Fibroblast of skin of abdomen (primary cell): ENCODE data around the gene CRYGA. TPM values are rescaled to one million over a fixed set of nuclear protein-coding genes. Genes with fewer than 3 reads are reported as not detected.

Experiments used
- DNase-seq: peaks from one replicate; pipeline ENCODE4 v3.0.0-alpha.2; 2013
- polyA plus RNA-seq, 2 experiments: library from polyadenylated mRNA; unstranded; fragments of 120-200 nt; gene quantifications; one replicate each; pipeline ENCODE4 v1.2.1, GENCODE V29; 2013; ENCODE audit not compliant: insufficient read length in 2 of 2

The CRYGA gene, protein sequence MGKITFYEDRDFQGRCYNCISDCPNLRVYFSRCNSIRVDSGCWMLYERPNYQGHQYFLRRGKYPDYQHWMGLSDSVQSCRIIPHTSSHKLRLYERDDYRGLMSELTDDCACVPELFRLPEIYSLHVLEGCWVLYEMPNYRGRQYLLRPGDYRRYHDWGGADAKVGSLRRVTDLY
- not detected for polyA plus RNA-seq (2013, experiment 1 of 2; ENCODE audit: insufficient read length)
- not detected for polyA plus RNA-seq (2013, experiment 2 of 2; ENCODE audit: insufficient read length)

DNA sequence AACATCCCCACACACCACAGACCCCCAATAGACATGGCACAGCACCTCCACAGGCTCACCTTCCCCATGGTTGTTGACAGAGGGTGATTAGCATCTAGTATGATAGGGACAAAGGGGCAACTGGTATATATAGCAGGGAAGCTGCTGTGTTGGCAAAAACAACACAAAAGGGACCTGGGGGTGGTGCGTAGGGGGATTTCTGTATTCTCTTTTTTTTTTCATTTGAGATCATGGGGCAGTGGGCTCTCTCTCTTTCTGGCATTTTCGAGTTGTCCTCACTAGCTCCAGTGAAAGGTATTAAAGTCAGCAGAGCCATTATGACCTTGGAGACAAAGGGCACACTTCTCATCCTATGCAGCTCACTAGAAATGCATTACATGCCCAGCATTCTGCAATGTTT lies at the start of gene CRYGA:
Gene CRYGA, minus strand, starts transcription at position 101 of the 400 bp plus-strand sequence. Its CDS starts 33 bp downstream, at position 68.
- DNase-seq, result no peak

DNA sequence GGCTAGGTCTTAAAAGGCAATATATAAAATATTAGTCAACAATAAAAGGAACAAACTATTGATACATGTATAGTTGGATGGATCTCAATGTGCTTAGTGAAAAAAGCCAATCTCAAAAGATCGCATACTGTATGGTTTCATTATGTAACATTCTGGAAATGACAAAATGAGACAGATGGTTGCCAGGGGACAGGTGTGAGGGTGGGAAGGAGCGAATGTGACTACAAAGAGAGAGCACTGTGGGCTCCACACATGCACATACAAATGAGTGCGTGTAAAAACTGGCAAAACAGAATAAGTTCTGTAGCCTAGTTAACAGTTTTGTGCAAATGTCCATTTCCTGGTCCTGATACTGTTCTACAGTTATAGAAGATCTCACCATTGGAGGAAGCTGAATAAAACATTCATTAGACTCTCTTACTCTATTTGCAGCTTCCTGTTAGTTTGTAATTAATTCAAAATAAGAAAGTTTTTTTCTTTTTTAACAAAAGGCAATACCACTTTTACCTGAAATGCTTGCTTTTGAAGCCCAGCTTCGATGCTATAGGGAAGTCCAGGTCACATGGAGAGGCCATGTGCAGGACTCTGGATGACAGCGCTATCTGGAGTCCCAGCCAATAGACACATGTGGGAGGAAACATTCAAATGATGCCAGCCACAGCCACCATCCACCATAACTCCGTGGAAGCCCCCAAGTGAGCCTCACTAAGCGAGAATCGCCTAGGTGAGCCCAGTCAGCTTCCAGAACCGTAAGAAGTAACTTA lies 47.5 kb upstream of the CRYGA start:
- no peak for DNase-seq

DNA sequence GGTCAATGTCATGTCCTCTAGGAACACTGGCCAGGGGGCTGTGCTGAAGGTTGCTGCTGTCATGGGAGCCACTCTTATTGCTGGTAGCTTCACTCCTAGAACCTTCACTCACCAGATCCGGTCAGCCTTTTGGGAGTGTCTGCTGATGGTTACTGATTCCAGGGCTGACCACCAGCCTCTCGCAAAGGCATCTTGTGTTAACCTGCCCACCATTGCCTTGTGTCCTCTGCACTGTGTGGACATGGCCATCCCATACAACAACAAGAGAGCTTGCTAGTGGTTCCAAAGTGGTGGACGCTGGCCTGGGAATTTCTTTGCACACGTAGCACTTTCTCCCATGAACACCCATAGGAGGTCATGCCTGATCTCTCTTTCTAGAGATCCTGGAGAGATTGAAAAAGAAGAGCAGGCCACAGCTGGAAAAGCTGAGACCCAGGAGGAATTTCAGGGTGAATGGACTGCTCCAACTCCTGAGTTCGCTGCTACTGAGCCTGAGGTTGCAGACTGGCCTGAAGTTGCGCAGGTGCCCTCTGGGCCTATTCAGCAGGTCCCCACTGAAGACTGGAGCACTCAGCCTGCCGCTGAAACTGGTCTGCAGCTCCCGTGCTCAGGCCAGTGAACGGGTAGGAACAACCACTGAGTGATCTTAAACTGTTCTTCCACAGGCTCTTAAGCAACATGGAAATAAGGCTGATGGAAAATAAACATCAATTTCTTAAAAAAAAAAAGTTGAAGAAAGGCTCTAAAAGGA lies 45.1 kb upstream of the CRYGA start:
- DNase-seq, result no peak

DNA sequence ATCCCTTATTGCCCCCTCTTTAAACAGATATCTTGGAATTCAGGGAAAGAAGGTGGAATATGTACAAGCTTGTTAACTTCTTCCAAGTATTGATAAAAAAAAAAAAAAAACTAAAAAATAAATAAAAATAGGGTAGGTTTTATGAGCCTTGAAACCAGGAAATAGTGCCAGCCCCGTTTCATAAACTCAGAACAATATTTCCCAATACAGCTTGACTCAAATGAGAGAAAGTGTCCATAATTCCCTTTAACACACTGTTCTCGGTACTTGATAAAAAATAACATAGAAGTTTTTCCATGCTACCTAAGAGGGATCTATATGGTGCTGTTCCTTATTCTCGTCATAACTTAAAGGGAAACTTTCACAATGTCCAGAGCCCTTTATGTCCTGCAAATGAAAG lies 44.4 kb upstream of the CRYGA start:
- DNase-seq, result no peak

DNA sequence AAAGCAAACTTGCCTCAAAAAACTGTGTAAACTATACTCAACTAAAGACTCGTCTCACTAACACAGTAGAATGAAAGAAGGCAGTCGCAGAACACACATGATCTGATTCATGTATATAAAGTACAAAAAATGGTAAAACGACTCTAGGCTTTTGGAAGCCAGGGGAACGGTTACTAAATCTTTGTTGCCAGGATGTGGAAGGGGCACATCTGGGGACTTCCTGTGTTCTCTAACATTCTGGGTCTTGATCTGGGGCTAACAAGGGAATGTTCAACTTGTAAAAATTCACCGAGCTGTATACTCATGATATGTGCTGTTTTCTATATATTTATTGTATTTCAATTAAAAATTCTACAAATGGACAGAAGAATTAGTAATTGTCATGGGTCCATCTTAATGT lies 40.8 kb upstream of the CRYGA start:
- DNase-seq, result no peak

DNA sequence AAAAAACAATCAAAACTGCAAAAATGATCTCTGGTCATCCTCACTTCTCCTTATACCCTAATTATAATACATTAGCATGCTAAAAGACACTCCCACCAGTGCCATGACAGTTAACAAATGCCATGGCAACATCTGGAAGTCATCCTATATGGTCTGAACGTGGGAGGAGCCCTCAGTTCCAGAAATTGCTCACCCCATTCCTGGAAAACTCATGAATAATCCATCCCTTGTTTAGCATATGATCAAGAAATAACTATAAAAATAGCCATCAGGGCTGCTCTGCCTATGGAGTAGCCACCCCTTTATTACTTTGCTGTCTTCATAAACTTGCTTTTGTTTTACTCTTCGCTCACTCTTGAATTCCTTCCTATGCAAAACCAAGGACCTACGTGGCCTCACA lies 32.1 kb upstream of the CRYGA start:
- peak; percentile 8 for DNase-seq

DNA sequence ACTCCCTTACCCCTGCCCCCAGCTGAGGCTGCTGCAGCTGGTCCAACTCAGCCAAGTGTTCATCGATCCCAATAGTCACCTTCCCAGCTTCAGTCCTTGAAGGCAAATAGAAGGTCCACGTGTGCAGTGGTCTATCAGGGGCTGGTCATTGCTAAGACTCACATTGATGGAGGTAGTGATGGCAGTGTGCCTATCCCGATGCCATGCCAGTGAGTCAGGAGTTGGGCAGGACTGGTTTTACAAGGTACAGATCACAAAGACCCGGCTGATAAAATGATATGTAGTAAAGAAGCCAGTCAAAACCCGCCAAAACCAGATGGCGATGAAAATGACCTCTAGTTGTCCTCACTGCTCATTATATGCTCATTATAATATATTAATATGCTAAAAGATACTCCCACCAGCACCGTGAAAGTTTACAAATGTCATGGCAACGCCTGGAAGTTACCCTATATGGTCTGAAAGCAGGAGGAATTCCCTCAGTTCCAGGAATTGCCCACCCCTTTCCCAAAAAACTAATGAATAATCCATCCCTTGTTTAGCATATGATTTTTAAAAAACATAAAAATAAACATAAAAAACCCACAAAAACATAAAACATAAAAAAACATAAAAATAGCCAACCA lies 29.3 kb upstream of the CRYGA start:
- no peak for DNase-seq

DNA sequence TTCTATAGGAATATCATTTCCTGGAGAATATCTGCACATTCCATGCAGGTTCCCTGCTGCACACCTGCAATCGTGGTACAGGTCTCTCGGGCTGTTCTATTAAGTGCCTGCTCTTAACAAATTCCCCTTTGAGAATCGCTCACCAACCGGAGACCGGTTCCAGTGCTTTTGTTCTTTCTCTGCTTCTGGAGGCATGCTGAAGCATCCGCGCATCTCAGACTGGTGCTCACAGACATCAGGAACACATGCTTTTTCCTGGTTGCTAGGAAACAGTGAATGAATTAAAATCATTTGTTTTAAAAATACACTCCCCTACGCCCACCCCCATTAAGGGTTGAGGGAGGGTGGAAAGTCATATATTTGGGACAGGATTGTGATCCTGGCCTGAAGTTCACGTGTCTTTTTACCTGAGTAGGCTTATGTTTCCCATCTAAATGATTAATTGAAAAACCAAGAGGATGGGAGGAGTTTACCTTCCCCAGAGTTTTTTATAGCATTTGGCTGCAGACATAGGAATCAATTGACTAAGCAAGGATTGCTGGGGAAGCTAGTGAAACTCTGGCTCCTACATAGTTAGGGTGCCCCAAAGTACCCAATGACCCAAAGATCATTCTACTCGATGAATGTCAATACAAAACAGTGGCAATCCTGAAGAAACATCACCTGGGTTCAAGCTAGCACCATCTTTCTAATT lies 26.6 kb upstream of the CRYGA start, which contains the start of gene C2orf80:
Gene C2orf80, minus strand, starts transcription at position 221 of the 694 bp plus-strand sequence. CDS start 3,044 bp downstream, outside the sequence.
- no peak for DNase-seq

DNA sequence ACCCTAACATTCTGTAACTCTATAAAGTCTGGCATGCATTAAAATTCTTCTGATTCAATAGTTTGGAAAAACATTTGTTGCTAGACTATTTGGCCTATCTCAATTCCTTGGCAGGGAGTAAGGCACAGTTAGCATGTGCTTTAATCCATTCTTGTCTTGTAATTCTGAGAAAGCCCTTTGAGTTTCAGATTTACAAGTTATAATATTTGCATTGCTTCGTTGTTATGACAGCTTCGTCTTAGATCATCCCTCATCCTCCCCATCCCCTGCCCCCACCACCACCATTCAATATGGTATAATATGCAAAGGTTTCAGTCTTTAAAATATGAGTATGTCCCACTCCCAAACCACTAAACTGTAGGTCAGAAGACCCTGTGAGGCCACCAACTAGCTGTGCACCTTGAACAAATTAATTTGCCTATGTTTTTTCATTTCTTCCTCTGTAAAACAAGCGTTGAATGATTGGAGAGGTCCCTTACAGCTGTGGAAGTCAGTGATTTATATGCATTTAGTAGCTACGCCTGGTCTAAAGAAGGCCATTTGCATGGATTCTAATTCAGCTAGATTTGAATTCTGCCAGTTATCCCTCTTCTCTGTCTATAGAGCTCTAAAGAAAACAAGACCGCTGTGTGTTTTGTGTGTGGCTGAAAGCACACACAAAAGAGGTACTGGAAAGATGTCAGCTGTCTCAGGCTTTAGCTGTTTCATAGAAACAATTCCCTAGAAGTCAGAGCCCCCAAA lies 25.9 kb upstream of the CRYGA start:
- no peak for DNase-seq

DNA sequence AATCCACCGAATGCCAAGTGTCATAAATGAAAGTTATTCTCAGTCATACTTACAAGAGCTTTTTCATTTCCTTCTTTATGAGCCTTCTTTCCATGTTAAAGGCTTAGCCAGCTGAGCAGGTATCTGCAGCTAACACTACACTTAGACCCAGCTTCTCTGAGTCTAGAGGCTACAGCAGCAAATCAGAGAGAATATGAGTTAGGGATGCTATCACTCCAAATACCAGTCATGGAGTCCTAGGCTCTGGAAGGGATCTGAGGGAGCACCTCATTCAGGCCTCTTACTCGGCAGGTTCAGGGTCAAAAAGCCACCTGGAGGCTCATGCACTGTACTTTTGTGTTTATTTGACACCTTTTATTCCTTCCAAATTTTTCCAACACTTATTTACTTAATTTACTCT lies 23.5 kb upstream of the CRYGA start:
- DNase-seq, result no peak

DNA sequence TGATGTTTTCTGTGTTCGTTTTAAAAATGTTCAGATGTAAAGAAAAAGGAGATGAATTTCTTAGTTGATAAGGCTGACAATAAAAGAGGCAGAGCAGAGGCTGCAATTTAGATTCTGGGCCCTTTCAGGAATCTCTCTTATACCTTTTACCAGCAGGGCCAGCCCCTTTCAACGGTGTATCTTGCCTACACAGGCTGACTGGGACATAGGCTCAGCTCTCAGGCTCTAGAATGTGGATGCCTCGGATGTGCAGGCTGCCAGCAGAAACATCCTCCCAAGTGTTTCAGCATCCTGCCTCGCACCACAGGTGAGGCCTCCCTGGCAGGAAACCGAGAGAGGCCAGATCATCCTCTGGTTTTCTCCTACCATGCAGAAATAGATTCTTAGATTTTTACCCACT lies 23.1 kb upstream of the CRYGA start:
- no peak for DNase-seq

DNA sequence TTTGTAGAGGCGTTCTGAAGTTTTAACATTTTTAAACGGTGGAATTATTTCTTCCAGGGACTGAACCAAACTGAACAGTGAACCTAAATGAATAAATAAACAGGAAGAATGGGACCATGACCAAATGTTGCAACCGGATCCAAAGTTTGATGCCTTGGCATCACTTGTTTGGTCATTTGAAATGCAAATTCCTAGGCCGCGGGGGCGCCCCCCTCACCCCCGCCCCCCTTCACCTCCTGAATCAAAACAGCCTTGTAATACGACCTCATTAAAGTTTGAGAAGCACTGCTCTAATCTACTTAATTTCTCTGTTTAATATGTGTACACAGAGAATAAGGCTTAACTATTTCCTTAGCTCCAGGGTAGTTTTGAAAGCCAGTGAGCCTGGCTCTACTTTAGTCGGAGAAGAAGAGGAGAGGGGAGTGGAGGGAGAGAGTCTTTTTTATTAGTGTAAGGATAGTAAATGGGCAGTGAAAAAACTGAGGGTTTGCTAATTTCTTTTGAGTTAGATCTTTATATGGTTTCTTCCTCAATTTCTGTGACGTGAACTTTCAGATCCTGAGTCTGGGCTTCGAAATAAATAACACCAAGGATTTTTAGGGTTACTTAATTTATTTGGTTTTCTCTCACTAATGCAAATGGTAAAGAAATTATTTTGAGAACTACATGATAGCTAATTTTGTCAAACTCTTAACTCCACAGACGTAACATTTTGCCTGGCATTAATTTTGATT lies 20.8 kb upstream of the CRYGA start:
- no peak for DNase-seq

DNA sequence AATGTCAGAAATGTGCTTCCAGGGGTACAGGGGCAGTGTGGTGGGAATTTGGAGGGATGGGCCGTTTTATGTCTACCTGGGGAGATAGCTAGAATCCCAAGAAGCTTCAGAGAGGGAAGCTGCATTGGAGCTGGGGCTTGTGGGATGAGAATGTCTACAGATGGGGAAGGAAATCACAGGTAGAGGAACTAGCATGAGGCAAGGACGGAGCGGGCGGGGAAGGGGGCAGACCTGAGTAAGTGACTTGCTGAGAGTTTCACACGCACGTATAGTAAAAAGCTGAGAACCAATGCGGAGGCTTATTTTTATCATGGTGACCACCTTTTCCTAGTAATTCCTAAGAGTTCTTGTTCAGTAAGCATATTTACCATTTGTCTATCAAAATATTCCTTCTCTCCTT lies 20.1 kb upstream of the CRYGA start:
- DNase-seq, result no peak

DNA sequence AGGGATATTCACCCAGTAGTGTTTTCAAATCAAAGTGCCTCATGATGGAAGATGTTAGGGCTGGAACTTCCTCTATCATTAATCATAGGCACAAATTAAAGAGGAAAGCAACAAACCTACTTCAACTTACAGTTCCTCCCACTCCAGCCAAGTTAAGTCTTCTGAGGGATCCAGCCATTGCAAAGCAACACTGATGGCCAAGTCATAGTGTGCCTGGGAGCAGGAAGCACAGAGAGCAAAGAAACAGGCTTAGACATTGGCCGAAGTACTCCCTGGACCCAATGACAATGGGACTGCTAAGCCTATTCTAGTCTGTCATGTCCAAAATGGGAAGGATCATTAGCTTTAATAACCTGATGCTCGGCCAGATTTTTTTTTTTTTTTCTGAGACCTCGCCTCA lies 19.4 kb upstream of the CRYGA start:
- DNase-seq, result no peak

DNA sequence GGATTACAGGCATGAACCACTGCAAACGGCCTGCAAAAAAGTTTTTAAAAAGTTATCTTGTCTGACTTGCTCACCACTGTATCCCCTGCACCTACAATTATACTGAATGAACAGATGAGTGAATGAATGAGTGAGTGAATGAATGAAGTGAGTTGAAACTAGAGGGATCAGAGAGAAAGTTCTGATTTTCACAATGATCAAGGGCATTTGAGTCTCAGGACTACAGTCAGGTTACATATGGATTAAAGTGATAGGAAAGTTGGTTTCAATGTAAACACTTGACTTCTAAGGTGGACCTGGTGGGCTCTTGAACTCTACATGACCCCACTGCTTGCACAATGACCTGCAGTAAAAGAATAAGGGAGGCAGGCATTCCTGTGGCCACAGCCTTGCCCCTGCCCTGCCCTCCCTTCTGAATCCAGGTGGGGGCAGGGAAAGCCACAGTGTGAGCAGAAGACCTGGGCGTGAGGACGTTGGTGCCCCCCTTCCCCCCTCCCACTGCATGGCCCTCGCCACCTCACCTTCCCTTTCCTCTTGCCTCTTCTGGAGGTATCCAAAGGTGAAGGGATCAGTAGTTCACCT lies 15.7 kb upstream of the CRYGA start:
- no peak for DNase-seq

DNA sequence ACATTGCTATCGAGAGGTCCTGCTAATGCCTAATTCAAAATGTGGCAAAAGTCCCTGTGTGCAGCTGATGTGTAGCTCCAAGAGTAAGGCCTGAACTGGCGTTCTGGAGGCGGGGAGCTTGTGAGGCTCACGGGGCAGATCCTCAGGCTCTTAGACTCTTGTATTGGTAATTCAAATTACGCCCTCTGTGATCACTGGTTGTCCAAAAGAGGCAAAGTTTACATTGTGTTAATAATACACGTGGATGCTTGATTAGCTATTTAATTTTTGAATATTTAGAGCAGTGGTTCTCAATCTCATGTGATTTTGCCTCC lies 12.4 kb upstream of the CRYGA start:
- no peak for DNase-seq

DNA sequence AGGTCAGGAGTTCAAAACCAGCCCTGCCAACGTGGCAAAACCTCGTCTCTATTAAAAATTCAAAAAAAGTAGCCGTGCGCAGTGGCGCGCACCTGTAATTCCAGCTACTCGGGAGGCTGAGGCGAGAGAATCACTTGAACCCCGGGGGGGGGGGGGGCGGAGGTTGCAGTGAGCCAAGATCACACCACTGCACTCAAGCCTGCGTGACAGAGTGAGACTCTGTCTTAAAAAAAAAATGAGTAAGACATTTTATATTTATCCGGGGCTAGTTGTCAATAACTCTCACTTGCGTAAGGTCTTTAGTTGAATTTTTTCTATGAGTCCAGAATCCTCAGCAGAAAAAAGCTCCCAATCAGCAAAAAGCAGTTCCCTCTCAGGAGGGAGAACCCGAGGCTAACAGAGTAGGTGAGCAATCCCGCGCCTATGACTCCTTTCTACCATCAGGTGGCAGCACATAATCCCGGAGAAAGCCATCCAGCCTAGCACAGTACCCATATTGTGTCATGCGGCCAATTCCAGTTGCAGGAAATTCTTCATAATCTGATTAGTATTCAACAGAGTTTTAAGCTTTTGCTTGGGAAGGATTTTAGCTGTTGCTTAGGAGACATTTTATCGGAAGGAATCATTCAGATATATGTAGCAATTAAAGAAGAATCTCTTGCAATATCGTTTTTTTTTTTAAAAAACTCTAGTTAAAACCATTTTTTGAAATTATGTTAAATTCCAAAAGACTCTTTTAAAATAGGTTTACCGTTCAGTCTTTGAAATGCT lies 11.9 kb upstream of the CRYGA start:
- peak; percentile 74 for DNase-seq

DNA sequence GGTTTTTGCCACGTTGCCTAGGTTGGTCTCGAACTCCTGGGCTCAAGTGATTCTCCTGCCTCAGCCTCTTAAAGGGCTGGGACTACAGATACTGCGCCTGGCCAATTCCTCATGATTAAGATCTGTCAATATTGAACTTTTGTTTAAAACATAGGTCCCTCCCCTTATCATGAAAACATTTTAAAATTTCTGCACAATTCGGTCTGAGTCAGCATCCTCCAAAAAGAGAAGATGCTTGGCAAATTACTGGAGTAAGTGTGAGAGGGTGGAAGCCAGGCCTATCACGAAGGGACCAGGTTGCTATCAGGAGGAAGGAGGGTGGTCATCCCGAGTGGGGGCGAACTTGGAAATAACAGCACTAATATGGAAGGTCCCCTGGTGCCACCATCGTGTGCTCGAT lies 10.8 kb upstream of the CRYGA start:
- DNase-seq, result no peak

DNA sequence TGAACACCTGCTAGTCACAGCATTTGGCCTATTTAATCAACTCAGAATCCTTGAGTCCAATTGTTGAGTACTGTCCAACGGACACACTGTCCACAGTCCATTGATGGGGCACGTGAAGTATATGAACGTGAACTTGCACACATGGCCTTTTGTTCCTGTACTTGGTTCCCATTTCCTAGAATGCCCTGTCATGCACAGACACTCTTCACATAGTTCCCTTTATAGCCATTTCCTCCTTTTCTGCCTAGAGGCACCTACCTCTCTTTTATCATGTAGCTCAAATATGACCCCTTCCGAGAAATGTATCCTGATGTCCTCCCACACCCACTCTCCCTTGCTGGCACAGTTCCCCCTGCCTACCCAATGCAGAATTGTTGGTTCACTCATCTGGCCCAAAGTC lies 8.7 kb upstream of the CRYGA start:
- no peak for DNase-seq
